NCI-H2171 treated with DMSO at 0.1 percent for 48 hours (cell line): ENCODE results near the gene DOHH.

ENCODE experiments used
- DNase-seq: peaks from one replicate; lab custom pipeline; 2025; lab: John Stamatoyannopoulos, UW

DOHH gene

GRCh38 chr19:3503036-3503572, 2.6 kb upstream of the DOHH start:
- no peak for DNase-seq

- no peak for DNase-seq
Measured at GRCh38 chr19:3501780-3502179, 1.3 kb upstream of the DOHH start.

- no peak for DNase-seq
Measured at GRCh38 chr19:3499738-3500428, 591 bp downstream of the DOHH start.

- no peak for DNase-seq
Measured at GRCh38 chr19:3497757-3498520, 2.5 kb downstream of the DOHH start.

- DNase-seq, result no peak
Measured at GRCh38 chr19:3496392-3497273, 3.8 kb downstream of the DOHH start.

- no peak for DNase-seq
Measured at GRCh38 chr19:3494559-3494958, 5.9 kb downstream of the DOHH start.

- no peak for DNase-seq
Measured at GRCh38 chr19:3494051-3494450, 6.4 kb downstream of the DOHH start.

- no peak for DNase-seq
Measured at GRCh38 chr19:3493651-3494050, 6.8 kb downstream of the DOHH start.

- DNase-seq, result no peak
Measured at GRCh38 chr19:3492919-3493318, 7.6 kb downstream of the DOHH start.

GRCh38 chr19:3492131-3492839, 8.2 kb downstream of the DOHH start:
- DNase-seq, result no peak

- DNase-seq, result no peak
Measured at GRCh38 chr19:3491396-3492119, 8.9 kb downstream of the DOHH start.

GRCh38 chr19:3483226-3483628, 17.2 kb downstream of the DOHH start, which contains the start of gene SMIM44:
SMIM44 (minus strand) TSS chr19:3483441; CDS start chr19:3483403, 38 bp downstream.
- DNase-seq, result no peak

- DNase-seq, result no peak
Measured at GRCh38 chr19:3482507-3483225, 17.8 kb downstream of the DOHH start.

- DNase-seq, result no peak
Measured at GRCh38 chr19:3481241-3482090, 19.0 kb downstream of the DOHH start.

- no peak for DNase-seq
Measured at GRCh38 chr19:3480383-3481091, 19.9 kb downstream of the DOHH start, which contains the start of gene SMIM24. SMIM24 (minus strand) TSS chr19:3480525; CDS start chr19:3480463, 62 bp downstream.

- DNase-seq, result no peak
Measured at GRCh38 chr19:3479834-3480215, 20.6 kb downstream of the DOHH start.

GRCh38 chr19:3479177-3479833, 21.2 kb downstream of the DOHH start:
- DNase-seq, result no peak
